LHCN-M2 (cell line): ENCODE measurements around the gene NCKAP5. TPM values are rescaled to one million over a fixed set of nuclear protein-coding genes. Genes with fewer than 3 reads are reported as not detected.

Experiments used
- DNase-seq: peaks from one replicate; pipeline ENCODE4 v3.0.0-alpha.2; 2012; ENCODE audit warnings: low read depth
- total RNA-seq: library from RNA; depleted of rRNA; stranded (reverse); fragments of >200 nt; gene quantifications from 2 replicates; pipeline ENCODE4 v1.2.3, GENCODE V29; 2014

Gene NCKAP5
- total RNA-seq, 1 experiment from 2014 or later: 0.40 TPM

DNA sequence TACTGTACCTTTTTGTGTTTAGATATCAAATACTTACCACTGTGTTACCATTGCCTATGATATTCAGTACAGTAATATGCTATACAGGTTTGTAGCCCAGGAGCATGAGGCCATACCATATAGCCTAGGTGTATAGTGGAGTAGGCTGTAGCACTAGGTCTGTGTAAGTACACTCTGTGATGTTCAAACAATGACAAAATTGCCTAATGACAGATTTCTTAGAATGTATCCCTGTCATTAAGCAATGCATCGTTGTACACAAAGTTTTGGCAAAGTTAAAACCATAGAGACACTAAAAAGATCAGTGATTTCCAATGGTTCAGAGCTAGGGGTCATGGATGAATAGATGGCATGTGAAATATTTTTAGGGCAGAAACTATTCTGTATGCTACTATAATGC, 415.5 kb downstream of the NCKAP5 start:
- DNase-seq: no peak

DNA sequence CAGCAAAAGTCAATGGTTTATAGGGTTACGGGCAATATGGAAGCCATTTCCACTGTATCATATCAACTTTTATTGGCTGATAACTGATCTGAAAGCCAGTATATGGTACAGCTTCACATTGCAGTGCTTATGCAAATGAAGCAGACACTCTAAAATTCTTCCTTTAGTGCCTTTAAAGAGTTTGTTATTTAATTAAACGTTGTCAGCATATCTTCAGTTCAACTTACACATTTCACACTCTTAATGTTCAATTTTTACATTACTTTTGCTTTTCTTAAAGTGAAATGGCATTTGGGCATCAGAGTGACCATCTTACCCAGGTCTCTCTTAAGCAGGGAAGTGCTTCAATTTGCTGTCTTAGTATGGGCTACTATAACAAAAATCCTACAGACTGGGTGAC, 420.1 kb downstream of the NCKAP5 start:
- no peak for DNase-seq

DNA sequence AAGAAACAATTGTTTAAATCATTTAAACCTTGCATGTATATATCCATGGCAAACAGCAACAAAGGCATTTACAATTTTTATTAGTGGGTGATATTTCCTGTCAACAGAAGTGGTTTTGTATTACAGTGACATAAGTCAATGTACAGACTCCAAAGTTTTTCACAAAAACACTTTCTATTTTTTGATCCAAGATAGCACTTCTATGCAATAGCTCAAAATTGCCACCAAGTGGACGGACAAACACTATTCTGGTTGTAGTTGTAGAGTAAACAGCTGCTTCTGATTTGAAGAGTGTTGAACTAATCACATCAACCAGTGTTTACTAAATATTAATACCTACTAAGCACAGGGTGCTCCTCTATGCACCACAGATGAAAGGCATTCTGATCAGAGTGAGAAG, 421.4 kb downstream of the NCKAP5 start:
- DNase-seq: peak; percentile 10

DNA sequence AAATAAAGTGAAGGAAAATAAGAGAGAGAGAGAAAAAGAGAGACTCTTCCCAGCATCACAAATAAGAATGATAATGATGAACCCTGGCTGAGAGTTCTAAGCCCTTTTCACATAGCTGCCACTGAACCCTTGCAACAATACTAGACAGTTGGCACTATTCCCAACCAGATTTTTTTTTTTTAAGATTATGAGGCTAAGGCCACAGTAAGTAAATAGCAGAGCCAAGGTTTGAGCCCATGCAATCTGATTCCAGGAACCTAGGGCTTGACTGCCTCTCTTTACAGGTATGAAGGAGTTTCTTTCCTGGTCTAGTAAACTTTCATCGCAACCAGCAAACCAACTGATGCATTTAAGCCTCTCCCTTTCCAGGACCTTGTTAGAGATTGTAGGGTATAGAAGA, 424.6 kb downstream of the NCKAP5 start:
- DNase-seq: no peak

DNA sequence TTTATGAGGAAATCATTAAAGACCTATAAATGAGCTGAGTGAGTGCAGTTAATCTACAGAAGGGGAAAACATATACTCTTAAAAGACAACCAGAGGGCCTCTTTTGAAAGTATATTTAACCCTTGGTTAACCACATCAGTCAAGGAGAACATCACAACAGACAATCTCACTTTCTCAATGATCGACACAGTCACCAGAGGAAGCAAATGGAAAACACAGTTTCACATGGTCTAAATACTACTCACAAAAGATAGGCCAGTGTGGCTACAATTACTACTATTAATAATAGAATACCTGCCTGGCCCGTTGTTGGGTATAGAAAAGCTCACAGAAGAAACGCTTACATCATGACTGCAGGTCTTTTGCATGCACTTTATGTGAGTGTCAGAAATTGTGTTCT, 426.2 kb downstream of the NCKAP5 start:
- DNase-seq: no peak

DNA sequence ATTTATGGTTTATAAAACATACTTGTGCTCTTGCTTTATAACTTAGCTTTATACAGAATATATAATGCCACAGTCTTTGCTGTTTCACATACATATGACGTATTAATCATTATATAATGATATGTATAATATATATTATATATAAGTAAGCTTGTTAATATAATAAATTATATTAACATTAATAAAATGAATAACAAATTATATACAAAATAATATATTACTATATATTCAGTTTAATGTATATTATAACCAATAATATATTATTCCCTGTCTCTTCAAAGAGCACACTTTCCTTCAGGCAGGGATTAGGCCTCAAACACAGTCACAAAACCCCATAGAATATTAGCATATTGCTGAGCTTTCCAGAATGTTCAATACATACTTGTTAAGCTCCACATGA, 427.6 kb downstream of the NCKAP5 start:
- no peak for DNase-seq

DNA sequence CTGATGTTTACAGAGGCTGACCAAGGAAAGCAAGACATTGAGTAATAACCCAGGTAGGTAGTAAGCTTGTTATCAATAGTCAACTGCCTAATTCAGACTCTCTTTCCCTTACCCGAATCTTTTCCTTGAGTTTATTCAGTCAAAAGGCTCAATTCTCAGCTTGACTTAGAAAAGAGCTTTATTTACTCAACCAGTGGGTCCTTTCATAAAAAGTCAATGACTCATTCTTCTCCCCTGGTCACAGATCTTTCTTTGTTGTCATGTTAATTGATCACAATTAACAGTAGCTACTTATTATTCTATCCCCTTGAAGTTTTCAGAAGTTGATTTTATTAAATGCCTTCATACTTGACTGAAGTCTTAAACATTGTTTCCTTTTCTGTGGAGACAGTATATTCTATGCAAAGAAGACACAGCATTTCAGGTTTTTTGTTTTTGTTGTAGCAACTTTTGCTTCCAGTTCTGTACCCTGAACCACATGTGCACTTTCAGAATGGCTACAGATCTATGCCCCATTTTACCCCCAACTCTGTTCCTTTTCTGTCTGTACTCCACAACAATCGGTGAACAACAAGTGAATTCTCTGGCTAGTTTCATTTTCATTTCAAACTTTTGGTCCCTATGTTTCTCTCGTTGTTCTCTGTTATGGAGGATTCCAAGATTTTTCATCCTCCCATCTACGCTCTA, 428.3 kb downstream of the NCKAP5 start:
- no peak for DNase-seq

DNA sequence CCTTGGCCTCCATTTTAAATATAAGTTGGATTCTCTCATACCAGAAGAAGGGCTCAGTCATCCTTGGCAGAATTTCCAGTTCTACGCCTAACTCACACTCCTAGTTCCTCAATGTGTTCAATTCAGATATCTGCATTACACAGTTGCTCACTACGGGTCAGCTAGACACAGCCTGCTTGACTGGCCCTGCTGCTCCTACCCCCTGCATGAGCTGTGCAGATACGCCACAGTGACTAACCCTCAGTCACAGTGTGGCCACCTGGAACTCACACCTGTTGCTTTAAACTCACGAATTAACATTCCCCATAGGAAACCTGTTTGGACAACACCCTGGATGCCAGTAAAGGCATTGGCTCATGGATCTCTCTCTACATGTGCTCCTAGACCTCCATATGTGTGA, 429.6 kb downstream of the NCKAP5 start:
- no peak for DNase-seq

DNA sequence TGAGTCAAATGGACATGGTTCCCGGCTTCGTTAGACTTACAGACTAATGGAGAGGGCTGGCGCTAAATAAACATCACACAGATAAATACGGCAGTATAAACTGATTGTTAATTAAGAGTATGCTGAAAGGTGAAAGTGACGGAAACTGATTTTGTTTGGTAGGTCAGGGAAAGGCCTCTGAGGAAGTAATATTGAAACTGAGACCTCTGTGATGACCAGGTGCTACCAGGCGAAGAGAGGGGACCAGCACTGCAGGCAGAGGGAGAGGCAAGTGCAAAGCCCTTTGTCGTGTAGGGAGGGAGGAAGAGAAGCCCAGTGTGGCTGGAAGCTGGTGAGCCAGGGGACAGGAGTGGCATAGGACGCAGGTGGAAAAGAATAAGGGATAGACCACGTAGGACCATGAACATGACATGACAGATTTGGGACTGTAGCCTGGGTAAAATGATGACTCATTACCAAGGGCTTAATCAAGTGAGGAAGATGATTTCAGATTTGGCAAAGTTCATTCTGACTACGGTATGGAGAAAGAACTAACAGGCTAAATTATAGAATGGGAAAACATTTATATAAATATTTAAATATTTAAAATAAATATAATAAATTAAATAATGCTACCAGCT, 433.1 kb downstream of the NCKAP5 start:
- DNase-seq: no peak

DNA sequence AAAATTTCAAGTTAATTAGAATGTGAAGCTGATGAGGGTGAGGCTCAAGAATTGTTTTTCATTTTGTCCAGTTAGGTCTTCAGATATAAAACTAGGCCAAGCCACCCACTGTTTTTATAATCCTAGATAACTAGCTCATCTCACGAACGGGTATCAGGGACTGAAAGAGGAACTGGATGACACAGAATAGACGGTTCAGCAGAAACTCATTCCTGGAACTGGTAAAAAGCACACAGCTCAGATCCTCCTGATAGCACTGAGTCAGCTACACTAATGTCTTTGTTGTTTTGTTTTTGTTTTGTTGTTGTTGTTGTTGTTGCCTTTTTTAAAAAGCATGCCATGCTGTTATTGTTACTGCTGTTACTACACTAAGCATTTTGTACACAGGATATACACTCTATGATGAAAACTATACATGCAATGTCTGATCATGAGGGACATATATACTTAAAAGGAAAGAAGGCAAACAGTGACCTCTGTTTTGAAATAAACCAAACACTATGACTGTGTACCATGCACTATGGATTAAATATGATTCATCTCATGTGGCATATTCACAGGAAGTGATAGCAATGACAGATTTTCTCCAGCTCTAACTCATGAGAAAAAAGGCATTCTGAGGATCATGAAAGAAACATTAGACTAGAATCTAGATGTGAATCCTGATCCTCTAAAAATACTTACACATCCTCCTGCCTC, 437.6 kb downstream of the NCKAP5 start:
- peak; percentile 68 for DNase-seq

DNA sequence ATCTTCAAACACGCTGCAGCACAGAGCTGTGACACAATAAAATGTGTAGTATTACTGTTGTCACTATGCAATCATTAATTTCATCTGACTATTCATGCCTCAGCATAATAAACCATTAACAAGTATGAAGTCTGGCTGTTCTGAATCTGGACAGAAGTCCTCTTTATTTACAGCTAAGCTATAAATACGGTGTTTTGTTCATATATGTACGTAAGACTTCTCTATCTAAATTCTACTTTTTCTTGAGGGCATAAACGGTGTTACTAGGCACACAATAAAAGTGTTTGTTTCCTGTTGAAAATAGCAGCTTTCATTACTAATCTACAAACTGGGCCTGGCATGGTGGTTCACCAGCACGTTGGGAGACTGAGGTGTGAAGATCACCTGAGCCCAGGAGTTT, 443.8 kb downstream of the NCKAP5 start:
- no peak for DNase-seq

DNA sequence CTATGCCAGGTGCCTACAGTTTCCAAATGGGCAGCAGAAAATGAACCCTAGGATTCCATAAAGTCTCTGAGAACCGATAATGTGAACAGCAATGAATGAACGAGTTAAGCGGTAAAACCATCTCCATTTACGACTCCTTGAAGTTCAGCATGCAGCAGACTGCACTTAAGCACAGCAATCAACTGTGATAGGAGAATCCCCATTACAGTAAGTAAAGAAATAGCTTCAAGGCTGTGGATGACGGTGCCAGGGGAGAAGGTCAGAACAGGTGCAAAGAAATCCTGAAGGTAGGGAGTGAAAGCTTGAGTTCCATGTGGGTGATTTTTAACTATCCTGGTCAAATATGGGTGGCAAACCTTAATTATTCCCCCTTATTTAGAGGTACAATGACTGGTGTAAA, 444.4 kb downstream of the NCKAP5 start:
- no peak for DNase-seq

DNA sequence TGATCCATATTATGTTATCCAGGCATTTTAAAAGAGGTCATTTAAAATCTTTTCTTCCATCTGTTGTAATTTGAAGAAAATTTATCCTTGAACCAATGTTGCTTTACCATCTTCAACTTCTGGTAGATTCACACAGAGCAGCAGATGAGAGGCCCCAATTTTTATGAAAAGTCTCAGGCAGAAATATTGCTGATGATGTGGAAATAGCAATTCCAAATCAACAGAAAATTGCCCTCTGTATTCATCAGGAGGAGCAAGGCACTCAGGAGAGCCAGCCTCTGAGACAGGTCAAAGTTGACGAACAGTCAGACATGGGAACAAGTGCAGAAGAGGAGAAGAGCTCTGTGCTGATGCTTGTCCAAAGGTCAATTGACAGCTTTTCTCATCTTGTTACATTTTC, 444.9 kb downstream of the NCKAP5 start:
- no peak for DNase-seq

DNA sequence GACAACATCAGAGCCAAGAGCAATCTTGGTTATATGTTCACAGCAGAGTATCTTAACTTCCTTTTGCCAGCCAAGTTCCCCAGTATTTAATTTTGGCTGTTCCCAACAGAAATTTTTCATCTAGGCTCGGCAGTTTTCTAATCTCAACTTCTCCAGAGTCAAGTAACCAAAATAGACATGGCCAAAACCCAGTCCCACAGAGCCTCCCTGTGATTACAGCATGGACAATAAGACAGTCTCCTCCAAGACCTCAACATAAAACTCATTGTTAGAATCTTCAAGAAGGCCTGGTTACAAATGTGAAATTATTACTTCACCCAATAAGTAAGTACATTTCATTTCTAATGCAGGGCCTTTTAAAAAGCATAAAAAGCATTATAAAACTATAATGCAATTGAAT, 445.7 kb downstream of the NCKAP5 start:
- no peak for DNase-seq

DNA sequence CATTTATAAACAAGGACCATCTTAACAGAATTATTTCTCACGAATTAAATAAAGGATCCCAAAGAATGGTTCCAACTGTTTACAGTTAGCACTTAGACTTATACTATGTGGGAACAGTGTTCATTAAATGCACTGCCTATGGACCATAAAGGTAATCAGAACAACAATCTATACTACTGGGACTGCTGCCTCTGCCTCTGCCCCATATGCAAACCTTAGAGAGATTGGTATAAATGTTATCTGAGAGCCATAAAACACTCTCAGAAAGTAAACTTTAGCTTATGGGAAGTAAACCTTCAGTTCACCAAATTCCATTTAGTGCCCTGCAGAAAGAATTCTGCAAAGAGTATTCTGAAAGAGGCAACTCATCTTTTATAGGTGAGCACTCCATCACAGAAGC, 448.0 kb downstream of the NCKAP5 start:
- DNase-seq: no peak

DNA sequence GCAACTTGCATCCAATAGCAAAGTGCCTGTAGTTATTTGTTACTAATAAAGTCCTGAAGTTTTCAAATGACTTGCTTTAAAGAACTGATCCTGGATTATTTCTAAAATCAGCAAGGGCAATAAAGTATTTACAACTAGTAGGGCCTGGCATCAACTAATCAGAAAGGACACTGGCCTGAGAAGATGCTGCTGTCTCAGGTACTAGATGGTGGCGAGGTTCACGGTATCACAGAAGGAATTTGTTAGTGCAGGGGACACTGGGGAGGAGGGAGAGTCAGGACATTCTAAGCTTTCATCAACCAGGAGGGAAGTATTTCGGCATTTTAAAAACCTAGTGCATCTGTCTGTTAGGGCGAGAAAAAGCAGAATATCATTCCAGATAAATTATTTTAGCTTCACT, 458.1 kb downstream of the NCKAP5 start:
- no peak for DNase-seq

DNA sequence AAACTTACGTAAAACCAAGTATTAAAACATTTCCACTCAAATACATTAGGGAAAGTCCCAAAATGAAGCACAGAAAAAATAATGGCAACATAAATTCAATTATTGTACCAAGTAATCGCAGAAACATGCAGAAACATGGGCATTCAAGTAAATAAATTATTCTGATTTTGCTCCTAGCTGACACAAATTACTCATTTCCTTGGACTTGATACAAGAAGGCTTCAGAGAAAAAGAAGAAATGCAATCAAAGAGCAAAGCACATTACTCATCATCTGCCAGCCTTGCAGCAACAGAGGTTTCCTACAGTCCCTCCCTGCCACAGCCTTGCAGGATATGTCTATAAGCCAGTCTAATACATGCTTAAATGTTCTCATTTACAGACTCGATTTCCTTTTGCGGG, 458.5 kb downstream of the NCKAP5 start:
- DNase-seq: peak; percentile 57

DNA sequence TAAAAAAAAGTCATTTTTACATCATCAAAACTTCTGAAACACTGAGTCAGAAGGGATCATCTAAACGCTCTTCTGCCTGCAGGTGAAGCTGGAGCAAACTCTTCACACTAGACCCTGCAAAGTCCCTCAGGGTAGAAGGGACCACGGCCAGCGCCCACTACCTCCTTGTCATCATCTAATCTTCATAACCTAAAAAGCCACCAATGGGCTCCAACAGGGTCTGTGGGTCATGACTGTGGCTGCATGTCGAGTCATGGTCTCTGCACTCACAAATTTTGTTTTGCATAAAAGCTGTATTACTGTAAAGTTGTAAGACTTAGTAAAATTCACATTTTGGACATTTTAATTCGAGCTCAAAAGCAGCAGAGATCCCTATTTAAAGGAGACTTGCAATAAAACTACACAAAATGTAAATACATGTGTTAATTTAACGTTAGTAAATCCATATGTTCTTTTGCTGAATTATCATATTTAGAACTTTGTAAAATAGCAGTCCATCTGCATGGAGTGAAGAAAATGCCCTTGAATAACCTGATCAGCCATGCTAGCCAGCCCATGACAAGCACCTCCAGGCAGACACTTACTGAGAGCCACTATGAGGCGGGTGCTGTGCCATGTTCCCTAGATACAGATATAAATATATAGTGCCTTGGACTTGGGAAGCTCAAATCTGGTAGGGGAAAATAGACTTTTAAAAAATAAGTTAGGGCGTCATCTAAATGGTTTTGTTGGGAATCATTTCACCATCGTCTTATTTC, 461.0 kb downstream of the NCKAP5 start:
- no peak for DNase-seq

DNA sequence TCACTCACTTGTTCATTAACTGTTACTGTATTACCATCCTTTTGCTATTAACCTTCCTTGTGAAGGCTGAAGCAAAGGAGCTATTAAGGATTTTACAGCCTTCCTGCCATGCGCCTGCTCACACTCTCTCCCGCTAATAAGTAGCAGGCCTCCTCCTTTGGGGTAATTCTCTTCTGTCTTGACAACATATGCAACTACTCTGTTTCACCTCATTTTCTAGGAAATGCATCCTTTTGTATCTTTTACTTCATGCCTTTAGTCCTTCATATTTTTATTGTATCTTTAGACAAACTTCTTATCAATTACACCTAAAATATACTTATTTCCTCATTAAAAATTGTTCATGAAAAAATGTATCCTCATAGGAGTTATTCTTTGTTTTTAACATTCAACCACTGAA, 463.4 kb downstream of the NCKAP5 start:
- DNase-seq: no peak

DNA sequence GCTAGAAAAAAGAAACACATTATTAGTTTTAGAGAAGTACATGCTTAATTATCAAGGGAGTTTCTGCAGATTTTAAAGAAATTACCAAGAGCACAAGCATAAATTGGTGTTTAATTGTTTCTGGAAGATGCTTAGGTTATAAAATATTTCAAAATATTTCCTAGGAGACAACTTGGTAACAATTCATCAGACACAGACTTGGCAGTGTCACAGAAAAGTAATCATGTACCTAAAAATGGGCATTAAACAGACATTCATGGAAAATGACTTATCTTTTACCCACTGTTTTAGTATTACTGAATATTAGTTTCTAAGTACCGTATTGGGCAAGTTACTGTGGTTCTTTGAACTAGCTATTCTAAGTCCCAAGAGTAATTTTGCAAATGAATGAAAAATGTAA, 469.5 kb downstream of the NCKAP5 start:
- no peak for DNase-seq

DNA sequence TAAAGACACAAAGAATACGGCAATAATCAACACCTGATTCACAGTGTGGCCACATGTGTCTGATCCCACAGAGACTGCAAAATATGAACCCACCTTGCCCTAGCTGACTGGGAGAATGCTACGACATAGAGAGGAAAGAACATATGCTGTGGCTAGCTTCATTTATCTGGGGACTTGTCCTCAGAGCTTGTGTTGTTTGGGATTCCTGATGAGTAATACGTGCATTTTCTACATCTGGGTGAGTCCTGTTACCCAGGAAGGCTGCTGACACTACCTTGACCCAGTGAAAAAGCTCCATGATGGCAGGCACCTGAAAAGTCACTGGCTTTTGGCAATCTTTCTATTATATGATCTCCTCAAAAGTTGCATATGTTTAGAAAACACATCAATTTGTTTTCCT, 470.6 kb downstream of the NCKAP5 start:
- peak; percentile 59 for DNase-seq

DNA sequence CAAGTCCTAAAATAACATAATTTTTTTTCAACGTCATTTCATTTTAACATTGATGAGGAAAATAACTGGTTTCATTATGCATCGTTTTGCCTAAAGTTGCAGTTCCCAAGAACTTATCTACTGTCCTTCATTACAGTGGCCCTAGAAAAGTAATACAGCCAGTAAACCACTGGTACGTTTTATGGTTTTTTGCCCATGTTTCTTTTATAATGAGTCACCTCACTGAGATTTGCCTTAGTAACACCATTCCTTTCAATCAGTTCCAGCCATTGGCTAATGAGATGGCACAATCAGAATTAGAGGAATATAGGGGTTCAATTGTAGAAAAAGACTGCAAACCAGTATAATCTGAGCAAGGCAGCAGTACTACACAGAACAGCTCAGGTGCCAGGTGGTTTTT, 475.7 kb downstream of the NCKAP5 start:
- DNase-seq: peak; percentile 32
